T-cell (primary cell): ENCODE data around the gene ZMYM2. TPM values are rescaled to one million over a fixed set of nuclear protein-coding genes. Genes with fewer than 3 reads are reported as not detected.

Experiments used
- ATAC-seq, 4 experiments: fragments of 200-7000 bp in 3 of 4; fragments of 150-1000 bp in 1 of 4; cut with Tn5 transposase; replicated peaks in 1 of 4; 1 replicate in 3 of 4; 2 replicates in 1 of 4; pipeline ENCODE4 v1.10.0; 2021; ENCODE audit warnings: moderate library complexity in 3 of 4, mild to moderate bottlenecking in 2 of 4, moderate number of reproducible peaks in 1 of 4
- CTCF ChIA-PET, 2 donors: fragments of 300-600 bp; sonication (Branson Sonifier 250); formaldehyde crosslinking; loops; one replicate each; lab custom pipeline; 2022; ENCODE audit warnings: antibody characterized with exemption in 2 of 2; lab: Charles Lee
- POLR2A ChIA-PET, 2 donors: fragments of 300-600 bp; sonication (Branson Sonifier 250); formaldehyde crosslinking; loops; one replicate each; lab custom pipeline; 2022; ENCODE audit warnings: antibody characterized with exemption in 2 of 2; lab: Charles Lee
- DNase-seq, 35 experiments: peaks; one replicate each; pipeline versions ENCODE4 v3.0.0 to v3.0.0-alpha.2; 2013 to 2023
- H3K27ac ChIP-seq: one replicate; pipeline ENCODE4 v1.5.1; 2013; ENCODE audit warnings: low read length
- H3K27me3 ChIP-seq, 2 experiments: replicated peaks in 1 of 2; 1 replicate in 1 of 2; 2 replicates in 1 of 2; pipeline versions ENCODE4 v1.6.1 to v1.7.0; 2013; ENCODE audit warnings: low read length in 1 of 2, mixed read lengths in 1 of 2; ENCODE audit not compliant: control insufficient read depth in 2 of 2, insufficient read depth in 2 of 2; ENCODE audit errors: extremely low read depth in 1 of 2
- H3K36me3 ChIP-seq, 2 donors: 1 replicate in 1 of 2; 2 replicates in 1 of 2; pipeline versions ENCODE4 v1.6.1 to v1.7.0; 2013; ENCODE audit warnings: low read length in 1 of 2; ENCODE audit not compliant: control insufficient read depth in 2 of 2, insufficient read depth in 1 of 2; ENCODE audit errors: extremely low read depth in 1 of 2
- H3K4me1 ChIP-seq, 2 experiments: 1 replicate in 1 of 2; 2 replicates in 1 of 2; pipeline versions ENCODE4 v1.6.1 to v1.7.0; 2013; ENCODE audit warnings: low read length in 2 of 2, mixed read lengths in 1 of 2; ENCODE audit not compliant: insufficient read depth in 2 of 2, control insufficient read depth in 1 of 2; ENCODE audit errors: extremely low read depth in 1 of 2
- H3K4me3 ChIP-seq, 2 donors: 1 replicate in 1 of 2; 2 replicates in 1 of 2; pipeline versions ENCODE4 v1.5.1 to v1.7.0; 2013; ENCODE audit warnings: mild to moderate bottlenecking in 2 of 2, low read length in 1 of 2, moderate library complexity in 1 of 2; ENCODE audit not compliant: control insufficient read depth in 1 of 2; ENCODE audit errors: extremely low read depth in 1 of 2
- H3K9me3 ChIP-seq: 2 replicates; pipeline ENCODE4 v1.7.0; 2013
- H3K27ac Mint-ChIP-seq, 2 donors: one replicate each; pipeline ENCODE4 v1.8.0; 2020 to 2021; ENCODE audit warnings: mild to moderate bottlenecking in 2 of 2, mixed read lengths in 2 of 2
- H3K27me3 Mint-ChIP-seq, 2 donors: one replicate each; pipeline ENCODE4 v1.8.0; 2021 to 2022; ENCODE audit warnings: mixed read lengths in 2 of 2
- H3K36me3 Mint-ChIP-seq: one replicate; pipeline ENCODE4 v1.8.0; 2021; ENCODE audit warnings: mixed read lengths
- H3K4me1 Mint-ChIP-seq, 3 donors: one replicate each; pipeline ENCODE4 v1.8.0; 2020 to 2022; ENCODE audit warnings: mixed read lengths in 3 of 3, mild to moderate bottlenecking in 1 of 3
- H3K4me3 Mint-ChIP-seq, 3 donors: one replicate each; pipeline ENCODE4 v1.8.0; 2020 to 2022; ENCODE audit warnings: mild to moderate bottlenecking in 3 of 3, mixed read lengths in 3 of 3, moderate library complexity in 3 of 3
- H3K9me3 Mint-ChIP-seq, 3 donors: one replicate each; pipeline ENCODE4 v1.8.0; 2020 to 2022; ENCODE audit warnings: mixed read lengths in 3 of 3
- WGBS: methylation state at CpG from one replicate; pipeline ENCODE4 v1.1.5; 2013; ENCODE audit warnings: missing lambda C conversion rate; ENCODE audit not compliant: insufficient coverage; 5-methylcytosine and 5-hydroxymethylcytosine counted together
- total RNA-seq, 35 experiments: library from RNA in 6 of 35; stranded (reverse) in 6 of 35; fragments of 120-200 nt in 1 of 35; gene quantifications; one replicate each; pipeline versions ENCODE4 v1.2.1 to v1.2.4 and lab custom pipeline; 2013 to 2026

The ZMYM2 gene
- total RNA-seq, 5 donors from 2014 or later (not counting 1 experiment from before 2014, with no cell fraction given), result 63.6 to 123 (median 83.6) TPM

DNA sequence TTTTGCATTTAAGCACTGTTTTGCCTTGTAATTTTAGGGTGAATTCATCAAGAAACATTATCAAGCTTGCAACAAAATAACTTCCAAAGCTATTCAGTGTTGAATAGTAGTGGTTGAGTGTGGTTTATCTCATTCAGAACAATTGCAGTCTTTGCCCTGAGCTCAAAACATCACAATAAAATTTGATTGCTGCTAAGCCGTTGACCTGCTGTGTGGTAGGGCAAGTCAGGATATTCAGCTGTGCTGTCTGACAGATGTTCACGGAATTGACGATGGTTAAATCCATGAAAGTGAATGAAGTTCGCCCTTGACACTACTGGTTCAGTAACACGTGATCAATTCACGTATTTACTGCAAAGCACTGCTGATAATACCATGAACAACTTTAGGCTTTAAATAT lies 135.4 kb downstream of the ZMYM2 start:
- ATAC-seq, result no peak
- Mint-ChIP-seq H3K9me3 (no peaks in the 10 kb centered on the region), H3K4me3 (no peak overlapping the region), H3K36me3 (no peaks in the 10 kb centered on the region), H3K27ac (no peak overlapping the region), H3K27me3 (peaks cover 6 to 9% of the 10 kb centered on the region in 2 donors), H3K4me1 (peaks cover 0 to 7% (median 0%) of the 10 kb centered on the region in 3 donors)
- Histone ChIP-seq H3K4me3 (no peak overlapping the region), H3K36me3 (no peaks in the 10 kb centered on the region), H3K27me3 (peaks cover 4 to 5% of the 10 kb centered on the region in 2 experiments), H3K9me3 (no peaks in the 10 kb centered on the region), H3K27ac (no peak overlapping the region), H3K4me1 (no peaks in the 10 kb centered on the region)
- no peak for DNase-seq
- CTCF ChIA-PET, result interaction anchor here (0.6 to 1.2 kb wide), 4 partner anchors 34 to 200 kb away, joined by 3 read pairs; no protein-coding TSS in a partner anchor
- WGBS, result 75% methylated on average over 6 of the region's 6 CpGs
- POLR2A ChIA-PET, result interaction anchor here in 1 of 2 donors (0.6 kb wide), 1 partner anchor 48 kb away, joined by 8 read pairs; no protein-coding TSS in a partner anchor

DNA sequence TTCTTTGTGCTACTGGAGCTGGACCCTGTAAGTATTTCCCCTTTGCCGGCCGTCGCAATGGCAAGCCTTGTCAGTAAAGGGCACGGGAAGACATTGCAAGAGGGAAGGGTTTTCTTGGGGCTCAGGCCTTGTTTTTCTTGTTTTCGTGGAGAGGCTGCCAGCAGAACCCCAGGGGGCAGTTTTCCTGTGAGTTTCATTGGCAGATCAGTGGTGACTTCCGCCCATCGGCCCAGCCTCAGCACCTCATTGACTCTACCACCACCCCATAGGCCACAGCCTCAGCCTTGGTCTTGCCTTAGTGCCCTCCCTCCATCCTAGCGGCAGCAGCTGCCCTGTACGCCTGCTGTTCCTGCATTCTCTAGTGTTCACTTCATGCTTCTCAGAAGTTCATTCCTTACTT lies 140.8 kb downstream of the ZMYM2 start:
- Histone ChIP-seq H3K27ac (no peak overlapping the region), H3K9me3 (no peaks in the 10 kb centered on the region), H3K27me3 (peaks cover 4 to 37% of the 10 kb centered on the region in 2 experiments), H3K36me3 (no peaks in the 10 kb centered on the region), H3K4me3 (no peak overlapping the region), H3K4me1 (no peaks in the 10 kb centered on the region)
- WGBS, result 87% methylated on average over 4 of the region's 9 CpGs
- Mint-ChIP-seq H3K27ac (no peak overlapping the region), H3K36me3 (no peaks in the 10 kb centered on the region), H3K27me3 (peaks cover 47 to 54% of the 10 kb centered on the region in 2 donors), H3K4me1 (peaks cover 0 to 7% (median 0%) of the 10 kb centered on the region in 3 donors), H3K4me3 (no peak overlapping the region), H3K9me3 (no peaks in the 10 kb centered on the region)
- no peak for ATAC-seq
- no peak for DNase-seq
- ChIA-PET CTCF (no interaction called here), POLR2A (no interaction called here)

DNA sequence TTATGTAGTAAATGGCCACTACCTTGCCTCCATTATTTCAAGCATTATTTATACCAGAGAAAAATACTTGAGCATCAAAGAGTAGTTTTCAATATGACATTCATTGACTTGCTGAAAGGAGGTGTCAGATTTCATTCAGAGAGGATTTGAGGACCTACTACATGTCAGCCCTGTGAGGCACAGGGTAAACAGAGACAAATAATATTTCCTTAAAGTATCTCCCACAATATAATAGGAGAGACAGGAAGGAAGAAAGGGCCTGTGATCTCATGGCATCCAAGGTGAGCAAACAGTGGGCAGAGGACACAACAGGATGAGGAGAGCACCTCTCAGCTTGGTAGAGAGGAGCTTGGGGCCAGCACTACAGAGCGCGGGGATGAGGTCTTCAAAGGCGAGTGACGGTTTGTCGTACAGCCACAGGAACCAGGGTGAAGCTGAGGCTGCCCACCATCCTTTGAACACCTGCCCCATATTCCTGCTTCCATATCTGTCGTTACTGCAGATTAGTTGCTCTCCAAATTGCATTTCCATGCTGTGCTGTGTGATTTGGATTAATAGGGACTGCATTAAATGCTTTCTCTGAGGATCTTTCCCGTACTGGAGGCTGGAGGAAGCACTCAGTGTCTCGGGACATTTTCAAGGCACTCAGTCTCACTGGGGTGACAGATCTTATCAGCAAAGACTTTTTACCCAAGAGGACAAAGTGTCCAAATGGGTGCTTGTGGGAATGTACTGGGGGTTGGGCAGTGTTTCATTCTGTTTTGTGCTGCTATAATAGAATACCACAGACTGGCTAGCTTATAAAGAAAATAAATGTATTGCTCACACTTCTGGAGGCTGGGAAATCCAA lies 143.2 kb downstream of the ZMYM2 start:
- no peak for DNase-seq
- Mint-ChIP-seq H3K9me3 (no peaks in the 10 kb centered on the region), H3K27ac (no peak overlapping the region), H3K4me1 (peaks cover 0 to 7% (median 0%) of the 10 kb centered on the region in 3 donors), H3K27me3 (peaks cover 55 to 68% of the 10 kb centered on the region in 2 donors), H3K36me3 (no peaks in the 10 kb centered on the region), H3K4me3 (no peak overlapping the region)
- ChIA-PET CTCF (no interaction called here), POLR2A (interaction anchor here in 1 of 2 donors (0.5 to 0.6 kb wide), 2 partner anchors 62 to 100 kb away, joined by 3 read pairs; no protein-coding TSS in a partner anchor)
- no peak for ATAC-seq
- Histone ChIP-seq H3K9me3 (no peaks in the 10 kb centered on the region), H3K36me3 (no peaks in the 10 kb centered on the region), H3K27ac (no peak overlapping the region), H3K27me3 (peaks cover 4 to 50% of the 10 kb centered on the region in 2 experiments), H3K4me3 (no peak overlapping the region), H3K4me1 (no peaks in the 10 kb centered on the region)
- WGBS, result 78% methylated on average over 2 of the region's 8 CpGs

DNA sequence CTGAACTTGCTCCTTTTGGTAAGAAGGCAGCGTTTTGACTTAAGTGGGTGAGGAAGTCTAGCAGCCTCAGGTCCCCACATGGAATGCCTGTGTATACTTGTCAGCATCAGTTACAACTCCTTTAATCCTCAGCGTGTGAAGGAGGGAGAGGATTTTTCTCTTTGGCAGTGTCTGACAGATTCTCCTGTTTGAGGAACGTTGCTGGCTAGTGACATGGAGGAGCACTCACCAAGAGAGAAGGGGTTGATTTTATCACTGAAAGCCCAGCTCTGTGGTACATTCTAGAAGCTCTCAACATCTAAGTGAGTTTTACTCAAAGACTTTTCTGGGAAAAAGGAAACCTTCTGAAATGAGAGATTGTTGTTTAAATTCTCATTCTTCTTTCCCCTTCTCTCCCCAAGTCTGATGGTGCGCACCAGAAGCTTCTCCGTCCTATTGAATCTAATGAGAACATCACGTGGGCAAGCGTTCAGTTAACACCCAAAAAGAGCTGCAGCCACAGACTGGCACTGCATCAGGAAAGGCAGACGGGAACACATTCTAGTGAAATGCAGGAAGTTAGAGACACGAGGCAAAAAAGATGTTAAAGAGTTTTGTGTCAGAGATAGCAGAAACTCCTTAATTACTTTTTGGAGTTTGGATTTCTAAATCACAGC lies 144.1 kb downstream of the ZMYM2 start:
- Histone ChIP-seq H3K4me1 (no peaks in the 10 kb centered on the region), H3K27me3 (peaks cover 0 to 50% of the 10 kb centered on the region in 2 experiments), H3K4me3 (no peak overlapping the region), H3K9me3 (no peaks in the 10 kb centered on the region), H3K36me3 (no peaks in the 10 kb centered on the region), H3K27ac (no peak overlapping the region)
- no peak overlapping the region for H3K4me3 Mint-ChIP-seq
- no peaks in the 10 kb centered on the region for H3K36me3 Mint-ChIP-seq
- DNase-seq (no peak), ATAC-seq (no peak)
- WGBS, result 52% methylated on average over 4 of the region's 9 CpGs
- POLR2A ChIA-PET, result no interaction called here
- no peaks in the 10 kb centered on the region for H3K9me3 Mint-ChIP-seq
- H3K27ac Mint-ChIP-seq, result no peak overlapping the region
- peaks cover 0 to 7% (median 0%) of the 10 kb centered on the region in 3 donors for H3K4me1 Mint-ChIP-seq
- H3K27me3 Mint-ChIP-seq, result peaks cover 55 to 68% of the 10 kb centered on the region in 2 donors
- CTCF ChIA-PET, result no interaction called here

DNA sequence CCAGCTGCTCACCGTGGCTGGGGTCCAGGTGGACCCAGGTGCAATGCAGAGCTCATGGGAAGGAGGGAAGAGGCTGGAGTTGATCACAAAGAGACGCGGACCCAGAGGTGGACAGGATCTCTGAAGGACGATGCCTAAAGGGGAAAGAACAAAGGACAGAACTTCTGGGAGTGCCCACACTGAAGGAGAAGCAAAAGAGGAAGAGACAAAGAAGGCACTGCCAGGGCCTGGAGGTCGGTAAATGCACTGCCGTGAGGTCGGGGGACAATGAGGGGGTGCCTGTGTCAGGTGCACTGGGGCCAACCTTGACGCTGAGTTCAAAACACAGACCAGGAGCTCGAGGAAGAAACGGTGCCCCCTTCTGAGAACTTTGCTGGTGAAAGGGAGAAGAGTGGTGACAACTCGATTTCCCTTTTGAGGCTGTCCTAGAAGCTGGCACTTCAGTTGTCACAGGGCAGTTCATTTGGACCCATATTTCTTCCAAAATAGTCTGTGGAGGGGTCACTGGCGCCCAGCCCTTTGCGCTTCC lies 146.7 kb downstream of the ZMYM2 start:
- Mint-ChIP-seq H3K9me3 (no peaks in the 10 kb centered on the region), H3K36me3 (no peaks in the 10 kb centered on the region), H3K27me3 (peaks cover 37 to 49% of the 10 kb centered on the region in 2 donors), H3K27ac (no peak overlapping the region), H3K4me3 (no peak overlapping the region), H3K4me1 (no peaks in the 10 kb centered on the region)
- Histone ChIP-seq H3K4me3 (no peak overlapping the region), H3K4me1 (no peaks in the 10 kb centered on the region), H3K36me3 (no peaks in the 10 kb centered on the region), H3K27ac (no peak overlapping the region), H3K27me3 (peaks cover 0 to 39% of the 10 kb centered on the region in 2 experiments), H3K9me3 (no peaks in the 10 kb centered on the region)
- 81% methylated on average over 13 of the region's 13 CpGs for WGBS
- DNase-seq (no peak), ATAC-seq (no peak)
- CTCF ChIA-PET, result no interaction called here
- POLR2A ChIA-PET, result no interaction called here

DNA sequence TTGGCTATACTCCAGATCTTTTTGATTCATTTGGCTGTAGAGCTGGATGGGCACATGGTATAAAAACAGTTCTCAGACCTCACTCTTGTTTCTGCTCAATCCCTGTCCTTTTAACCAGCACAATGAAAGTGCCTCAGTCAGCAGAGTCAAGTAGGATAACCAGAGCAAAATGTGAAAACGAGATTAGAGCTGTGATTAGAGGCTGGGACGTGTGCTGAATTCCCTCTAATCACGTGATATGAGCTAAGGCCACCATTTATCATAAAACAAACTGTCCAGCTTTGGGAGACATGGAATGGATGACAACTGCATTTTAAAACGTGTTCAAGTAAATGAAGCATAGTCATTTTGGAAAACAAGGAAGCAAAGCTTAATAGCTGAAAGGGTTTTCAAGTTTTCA lies 148.2 kb downstream of the ZMYM2 start:
- ATAC-seq, result no peak
- no peaks in the 10 kb centered on the region for H3K36me3 ChIP-seq
- ChIA-PET CTCF (interaction anchor here (0.5 to 0.6 kb wide), 2 partner anchors 28 to 78 kb away, joined by 3 read pairs; no protein-coding TSS in a partner anchor), POLR2A (interaction anchor here in 1 of 2 donors (0.5 kb wide), 1 partner anchor 21 kb away, joined by 11 read pairs; no protein-coding TSS in a partner anchor)
- H3K4me3 ChIP-seq, result no peak overlapping the region
- H3K27me3 ChIP-seq, result peaks cover 0 to 34% of the 10 kb centered on the region in 2 experiments
- H3K4me1 ChIP-seq, result no peaks in the 10 kb centered on the region
- no peak overlapping the region for H3K27ac ChIP-seq
- no peak overlapping the region for H3K27ac Mint-ChIP-seq
- no peaks in the 10 kb centered on the region for H3K4me1 Mint-ChIP-seq
- H3K36me3 Mint-ChIP-seq, result no peaks in the 10 kb centered on the region
- H3K9me3 ChIP-seq, result no peaks in the 10 kb centered on the region
- H3K4me3 Mint-ChIP-seq, result no peak overlapping the region
- H3K9me3 Mint-ChIP-seq, result no peaks in the 10 kb centered on the region
- DNase-seq, result no peak
- H3K27me3 Mint-ChIP-seq, result peaks cover 24 to 43% of the 10 kb centered on the region in 2 donors
- 40% methylated on average over 1 of the region's 4 CpGs for WGBS
